HEK293T (cell line): ENCODE measurements around the gene KNL1.

Experiments used
- CTCF ChIA-PET: fragments of 350-600 bp; formaldehyde crosslinking; extraction: SDS; loops from one replicate; lab custom pipeline; 2021; ENCODE audit warnings: antibody characterized with exemption, inconsistent platforms; lab: Yijun Ruan, JAX
- POLR2A ChIA-PET: fragments of 350-600 bp; formaldehyde crosslinking; extraction: SDS; loops from one replicate; lab custom pipeline; 2020; ENCODE audit warnings: antibody characterized with exemption, inconsistent platforms; lab: Yijun Ruan, JAX
- DNase-seq: peaks from one replicate; pipeline ENCODE4 v3.0.0; 2012; ENCODE audit warnings: mixed read lengths; ENCODE audit errors: extremely low spot score
- ARNT ChIP-seq: fragments of 450-650 bp; IDR thresholded peaks from 2 replicates; pipeline ENCODE4 v1.6.1; 2017; ENCODE audit warnings: mild to moderate bottlenecking
- BHLHE40 ChIP-seq: fragments of 450-650 bp; IDR thresholded peaks from 2 replicates; pipeline ENCODE4 v1.6.1; 2016; ENCODE audit warnings: mild to moderate bottlenecking, moderate library complexity, borderline replicate concordance
- CTBP1 ChIP-seq: fragments of 450-650 bp; IDR thresholded peaks from 2 replicates; pipeline ENCODE4 v1.6.1; 2016; ENCODE audit warnings: borderline replicate concordance
- ELF4 ChIP-seq: fragments of 450-650 bp; IDR thresholded peaks from 2 replicates; pipeline ENCODE4 v1.6.1; 2017; ENCODE audit warnings: antibody characterized with exemption
- FOXA1 ChIP-seq: fragments of 450-650 bp; IDR thresholded peaks from 2 replicates; pipeline ENCODE4 v1.6.1; 2016; ENCODE audit warnings: mild to moderate bottlenecking
- FOXK2 ChIP-seq: fragments of 450-650 bp; IDR thresholded peaks from 2 replicates; pipeline ENCODE4 v1.6.1; 2016; ENCODE audit warnings: mild to moderate bottlenecking
- FOXM1 ChIP-seq: fragments of 450-650 bp; IDR thresholded peaks from 2 replicates; pipeline ENCODE4 v1.6.1; 2017; ENCODE audit warnings: mild to moderate bottlenecking, borderline replicate concordance
- HDGF ChIP-seq: fragments of 450-650 bp; IDR thresholded peaks from 2 replicates; pipeline ENCODE4 v1.6.1; 2017; ENCODE audit warnings: antibody characterized with exemption, borderline replicate concordance
- L3MBTL2 ChIP-seq: fragments of 450-650 bp; conservative IDR thresholded peaks from 2 replicates; pipeline ENCODE4 v1.6.1; 2016; ENCODE audit warnings: mild to moderate bottlenecking
- LEF1 ChIP-seq: fragments of 450-650 bp; IDR thresholded peaks from 2 replicates; pipeline ENCODE4 v1.6.1; 2017; ENCODE audit warnings: mild to moderate bottlenecking, borderline replicate concordance
- NFRKB ChIP-seq: fragments of 450-650 bp; IDR thresholded peaks from 2 replicates; pipeline ENCODE4 v1.6.1; 2016; ENCODE audit warnings: mild to moderate bottlenecking, moderate library complexity
- PKNOX1 ChIP-seq: fragments of 450-650 bp; IDR thresholded peaks from 2 replicates; pipeline ENCODE4 v1.6.1; 2016
- SP1 ChIP-seq: fragments of 450-650 bp; IDR thresholded peaks from 2 replicates; pipeline ENCODE4 v1.6.1; 2017
- SUZ12 ChIP-seq: fragments of 450-650 bp; IDR thresholded peaks from 2 replicates; pipeline ENCODE4 v1.6.1; 2016; ENCODE audit warnings: mild to moderate bottlenecking
- TARDBP ChIP-seq: fragments of 450-650 bp; IDR thresholded peaks from 2 replicates; pipeline ENCODE4 v1.6.1; 2016
- ZNF384 ChIP-seq: fragments of 450-650 bp; IDR thresholded peaks from 2 replicates; pipeline ENCODE4 v1.6.1; 2016

Gene KNL1

GRCh38 chr15:40593588-40594428 is at the start of gene KNL1:
KNL1 (plus strand) TSS chr15:40594249; CDS start chr15:40602932, 8,683 bp downstream.
- POLR2A ChIA-PET = interaction anchor here (2.0 kb wide), 1 partner anchor 25 kb away, joined by 10 read pairs; the partner anchor contains the start of gene RPUSD2
- TF ChIP-seq TARDBP (no peak), LEF1 (no peak), ZNF384 (no peak), FOXA1 (no peak), CTBP1 (no peak), L3MBTL2 (no peak; the same call in 1 of the 2 replicates)
- peak; percentile 69 for DNase-seq
- CTCF ChIA-PET = no interaction called here

- TF ChIP-seq HDGF (no peak), FOXA1 (no peak), CTBP1 (no peak), SUZ12 (no peak), TARDBP (no peak), L3MBTL2 (no peak), FOXK2 (no peak), NFRKB (no peak), FOXM1 (no peak), BHLHE40 (no peak), SP1 (no peak), ELF4 (no peak), PKNOX1 (no peak), ARNT (no peak), LEF1 (no peak), ZNF384 (no peak)
- CTCF ChIA-PET = no interaction called here
- DNase-seq = no peak
- POLR2A ChIA-PET = interaction anchor here (1.3 kb wide), 1 partner anchor 24 kb away, joined by 4 read pairs; the partner anchor contains the start of gene RPUSD2
These were observed 48.6 kb upstream of the KNL1 start for GRCh38 chr15:40545457-40545856.

- DNase-seq = no peak
- TF ChIP-seq NFRKB (no peak), L3MBTL2 (no peak), SUZ12 (no peak), LEF1 (no peak), FOXK2 (no peak), ZNF384 (no peak), PKNOX1 (no peak), CTBP1 (no peak), HDGF (no peak), TARDBP (no peak), BHLHE40 (no peak), ELF4 (no peak), FOXM1 (no peak)
- POLR2A ChIA-PET = no interaction called here
- CTCF ChIA-PET = interaction anchor here (1.2 kb wide), 1 partner anchor 325 kb away, joined by 3 read pairs; no protein-coding TSS in a partner anchor
These were observed 45.4 kb upstream of the KNL1 start for GRCh38 chr15:40548610-40549009.

- ChIA-PET POLR2A (no interaction called here), CTCF (no interaction called here)
- TF ChIP-seq L3MBTL2 (no peak), ARNT (no peak), FOXM1 (no peak), ELF4 (no peak), FOXA1 (no peak), TARDBP (no peak), FOXK2 (no peak), BHLHE40 (no peak), SUZ12 (no peak), NFRKB (no peak), LEF1 (no peak), PKNOX1 (no peak), ZNF384 (no peak), SP1 (no peak), CTBP1 (no peak), HDGF (no peak)
- no peak for DNase-seq
These were observed 44.2 kb upstream of the KNL1 start for GRCh38 chr15:40549894-40550293.

GRCh38 chr15:40550341-40551037 is 43.6 kb upstream of the KNL1 start:
- no peak for TF ChIP-seq CTBP1
- TF ChIP-seq SP1 = no peak
- TF ChIP-seq FOXM1 = no peak
- no peak for TF ChIP-seq ZNF384
- TF ChIP-seq PKNOX1 = no peak
- no peak for TF ChIP-seq FOXA1
- TF ChIP-seq ELF4 = no peak
- TF ChIP-seq LEF1 = no peak
- no peak for TF ChIP-seq FOXK2
- TF ChIP-seq L3MBTL2 = no peak
- TF ChIP-seq BHLHE40 = no peak
- no peak for TF ChIP-seq HDGF
- no peak for TF ChIP-seq ARNT
- TF ChIP-seq NFRKB = no peak
- TF ChIP-seq SUZ12 = no peak
- TF ChIP-seq TARDBP = no peak
- ChIA-PET CTCF (no interaction called here), POLR2A (no interaction called here)
- no peak for DNase-seq
